HS-27A (cell line): ENCODE results near the gene PSAT1.

Experiments used
- DNase-seq: peaks from one replicate; pipeline ENCODE4 v3.0.0-alpha.2; 2012; ENCODE audit warnings: low read depth, missing footprints

Gene PSAT1

DNA sequence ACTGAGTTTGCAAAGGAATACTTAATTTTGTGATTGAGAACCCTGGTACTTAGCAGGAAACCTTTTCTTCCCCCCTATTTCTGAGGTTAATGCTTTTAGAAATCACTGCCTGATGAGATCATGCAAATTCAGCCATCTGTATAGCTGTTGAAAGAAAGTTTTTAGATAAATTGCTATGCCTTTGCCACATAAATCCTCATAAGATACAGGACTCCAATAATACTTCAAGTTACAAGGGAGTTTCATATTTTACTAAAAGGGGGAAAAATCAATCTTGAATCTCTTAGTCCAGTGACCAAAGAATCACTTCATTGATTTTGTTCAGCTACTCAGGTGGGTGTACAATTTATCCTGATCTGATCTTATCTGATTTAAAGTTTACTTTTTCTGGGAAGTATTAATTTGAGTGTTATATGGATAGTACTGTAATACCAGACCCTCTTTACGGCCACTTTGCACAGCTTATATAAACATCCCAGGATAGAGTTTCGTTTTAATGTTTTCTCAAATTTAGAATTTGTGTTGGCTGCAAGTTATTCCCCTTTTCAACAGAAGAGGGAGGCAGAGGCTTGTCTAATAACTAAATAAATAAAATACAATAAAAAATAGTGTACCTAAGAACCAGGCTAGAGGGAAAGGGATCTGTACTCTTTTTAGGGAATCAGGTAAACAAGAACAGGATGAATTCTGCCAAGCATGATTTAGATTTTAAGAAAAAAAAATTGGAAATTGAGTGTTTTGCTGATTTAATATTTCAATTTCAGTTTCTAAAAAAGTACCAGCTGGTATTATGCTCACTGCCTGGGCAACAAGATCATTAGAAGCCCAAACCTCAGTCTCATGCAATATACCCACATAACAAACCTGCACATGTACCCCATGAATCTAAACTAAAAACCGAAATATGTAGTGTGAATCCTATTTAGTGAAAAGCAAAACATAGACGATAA, 69.1 kb downstream of the PSAT1 start:
- DNase-seq, result no peak

DNA sequence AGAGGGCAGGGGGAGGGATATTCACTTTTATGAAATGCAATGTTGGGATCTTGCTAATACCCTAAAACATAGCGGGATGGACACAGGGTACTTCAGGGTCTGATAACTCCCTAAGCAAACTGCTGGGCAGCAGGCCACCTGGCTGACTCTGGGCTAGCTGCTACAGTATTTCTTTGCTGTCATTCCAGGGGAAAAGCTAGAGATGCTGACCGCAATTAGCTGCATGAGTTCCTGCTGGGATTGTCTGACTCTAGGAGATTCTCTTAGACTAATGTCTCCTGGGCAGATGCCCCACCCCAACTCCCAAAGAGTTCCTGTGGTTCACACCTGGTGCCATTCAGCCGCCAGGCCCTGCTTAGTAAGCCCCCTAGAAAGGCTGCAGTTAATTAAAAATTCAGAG, 69.9 kb downstream of the PSAT1 start:
- DNase-seq, result no peak

DNA sequence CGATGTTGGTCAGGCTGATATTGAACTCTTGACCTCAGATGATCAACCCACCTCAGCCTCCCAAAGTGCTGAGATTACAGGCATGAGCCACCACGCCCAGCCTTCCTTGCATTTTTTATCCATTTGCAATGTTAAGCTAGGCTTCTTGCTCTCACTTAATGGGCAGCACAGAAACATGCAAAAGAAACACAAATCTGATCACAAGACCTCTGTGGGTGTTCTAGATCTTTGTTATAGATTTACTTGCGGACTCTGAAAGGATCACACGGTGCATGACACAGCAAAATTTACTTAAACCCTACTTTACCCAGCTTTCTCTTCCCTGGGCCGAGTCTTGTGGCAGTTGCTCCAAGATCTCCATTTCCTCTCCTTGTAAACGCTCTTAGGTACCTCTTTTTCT, 71.3 kb downstream of the PSAT1 start:
- DNase-seq, result no peak

DNA sequence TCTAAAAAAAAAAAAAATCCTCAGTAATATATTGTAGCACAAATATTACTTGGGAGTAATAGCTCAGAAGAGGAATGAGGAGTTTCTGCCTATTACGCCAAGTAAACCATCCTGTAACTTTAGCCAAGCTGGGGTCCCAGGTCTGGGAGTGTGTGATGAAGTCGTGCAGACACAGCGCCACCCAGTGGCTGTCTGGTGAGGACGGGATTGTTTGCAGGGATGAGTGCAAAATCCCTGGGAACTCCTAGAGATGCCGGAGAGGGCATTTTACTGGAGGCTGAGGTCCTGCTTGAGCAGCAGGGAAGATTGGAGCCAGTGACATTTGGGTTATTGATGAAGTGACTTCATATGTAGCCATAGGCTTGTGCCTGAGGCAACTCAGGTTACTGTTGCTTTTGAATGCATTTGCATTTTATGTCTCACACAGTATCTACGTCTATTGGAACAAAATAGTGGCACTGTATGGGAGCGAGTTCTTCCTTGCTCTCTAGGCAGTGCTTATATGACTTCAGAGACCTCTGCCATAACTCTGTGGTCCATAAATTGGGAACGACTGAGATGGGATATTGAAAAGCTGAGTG, 72.8 kb downstream of the PSAT1 start:
- DNase-seq, result peak; percentile 36

DNA sequence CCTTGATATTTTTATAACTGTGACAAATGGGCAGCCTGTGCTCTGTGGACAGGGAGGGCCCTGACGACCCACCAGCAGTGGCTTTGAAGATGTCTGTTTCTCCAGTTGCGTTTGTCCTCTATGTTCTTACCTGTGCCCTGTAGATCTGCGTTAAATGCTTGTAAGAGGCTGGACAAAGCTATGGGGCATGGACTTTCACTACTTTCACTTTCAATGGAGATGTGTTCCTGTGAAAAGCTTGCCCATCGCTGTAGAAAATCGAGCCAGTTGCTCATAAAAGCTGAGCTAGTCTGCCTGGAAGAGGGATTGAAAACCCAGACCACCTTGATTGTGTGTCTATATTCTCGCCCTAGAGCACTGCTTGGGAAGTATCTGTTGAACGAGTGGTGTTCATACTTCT, 74.1 kb downstream of the PSAT1 start:
- no peak for DNase-seq

DNA sequence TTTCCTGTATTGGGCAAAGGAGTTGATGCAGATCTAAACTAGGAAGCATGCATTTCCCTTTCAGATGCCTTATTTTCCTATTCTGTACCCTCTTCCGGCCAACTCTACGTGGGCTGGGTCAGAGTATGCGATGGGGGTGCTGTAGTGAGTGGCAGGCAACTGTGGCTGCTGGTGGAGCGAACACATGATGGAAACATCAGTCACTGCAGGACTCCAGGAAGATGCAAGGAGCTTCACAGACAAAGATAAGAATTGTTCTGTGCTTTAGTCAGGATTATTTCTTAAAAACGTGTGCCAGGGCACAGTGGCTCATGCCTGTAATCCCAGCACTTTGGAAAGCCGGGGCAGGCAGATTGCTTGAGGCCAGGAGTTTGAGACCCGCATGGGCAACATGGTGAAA, 75.1 kb downstream of the PSAT1 start:
- DNase-seq, result no peak
